HUES6 (cell line): ENCODE data around the gene CHST2.
"Not testable (repeated sequence)": the region's sequence is repeated elsewhere in the genome, so short reads cannot be mapped to it uniquely, and the experiment has no call there.

ENCODE experiments used
- H3K27ac ChIP-seq: 2 replicates; pipeline ENCODE4 v1.7.0; 2013; ENCODE audit warnings: low read depth, mild to moderate bottlenecking, low read length, inconsistent platforms
- H3K27me3 ChIP-seq: 2 replicates; pipeline ENCODE4 v1.6.1; 2013; ENCODE audit warnings: low read length; ENCODE audit not compliant: control insufficient read depth, insufficient read depth
- H3K36me3 ChIP-seq: 2 replicates; pipeline ENCODE4 v1.6.1; 2013; ENCODE audit warnings: low read length; ENCODE audit not compliant: control insufficient read depth, insufficient read depth
- H3K4me1 ChIP-seq: 2 replicates; pipeline ENCODE4 v1.6.1; 2013; ENCODE audit warnings: low read length; ENCODE audit not compliant: control insufficient read depth, insufficient read depth
- H3K4me3 ChIP-seq: 2 replicates; pipeline ENCODE4 v1.5.1; 2013; ENCODE audit warnings: low read depth, low read length
- H3K9ac ChIP-seq: one replicate; pipeline ENCODE4 v1.6.1; 2013; ENCODE audit warnings: mild to moderate bottlenecking, low read length
- H3K9me3 ChIP-seq: 2 replicates; pipeline ENCODE4 v1.6.1; 2013; ENCODE audit warnings: low read depth, low read length; ENCODE audit not compliant: control insufficient read depth, insufficient read depth

CHST2 gene, protein sequence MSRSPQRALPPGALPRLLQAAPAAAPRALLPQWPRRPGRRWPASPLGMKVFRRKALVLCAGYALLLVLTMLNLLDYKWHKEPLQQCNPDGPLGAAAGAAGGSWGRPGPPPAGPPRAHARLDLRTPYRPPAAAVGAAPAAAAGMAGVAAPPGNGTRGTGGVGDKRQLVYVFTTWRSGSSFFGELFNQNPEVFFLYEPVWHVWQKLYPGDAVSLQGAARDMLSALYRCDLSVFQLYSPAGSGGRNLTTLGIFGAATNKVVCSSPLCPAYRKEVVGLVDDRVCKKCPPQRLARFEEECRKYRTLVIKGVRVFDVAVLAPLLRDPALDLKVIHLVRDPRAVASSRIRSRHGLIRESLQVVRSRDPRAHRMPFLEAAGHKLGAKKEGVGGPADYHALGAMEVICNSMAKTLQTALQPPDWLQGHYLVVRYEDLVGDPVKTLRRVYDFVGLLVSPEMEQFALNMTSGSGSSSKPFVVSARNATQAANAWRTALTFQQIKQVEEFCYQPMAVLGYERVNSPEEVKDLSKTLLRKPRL

DNA sequence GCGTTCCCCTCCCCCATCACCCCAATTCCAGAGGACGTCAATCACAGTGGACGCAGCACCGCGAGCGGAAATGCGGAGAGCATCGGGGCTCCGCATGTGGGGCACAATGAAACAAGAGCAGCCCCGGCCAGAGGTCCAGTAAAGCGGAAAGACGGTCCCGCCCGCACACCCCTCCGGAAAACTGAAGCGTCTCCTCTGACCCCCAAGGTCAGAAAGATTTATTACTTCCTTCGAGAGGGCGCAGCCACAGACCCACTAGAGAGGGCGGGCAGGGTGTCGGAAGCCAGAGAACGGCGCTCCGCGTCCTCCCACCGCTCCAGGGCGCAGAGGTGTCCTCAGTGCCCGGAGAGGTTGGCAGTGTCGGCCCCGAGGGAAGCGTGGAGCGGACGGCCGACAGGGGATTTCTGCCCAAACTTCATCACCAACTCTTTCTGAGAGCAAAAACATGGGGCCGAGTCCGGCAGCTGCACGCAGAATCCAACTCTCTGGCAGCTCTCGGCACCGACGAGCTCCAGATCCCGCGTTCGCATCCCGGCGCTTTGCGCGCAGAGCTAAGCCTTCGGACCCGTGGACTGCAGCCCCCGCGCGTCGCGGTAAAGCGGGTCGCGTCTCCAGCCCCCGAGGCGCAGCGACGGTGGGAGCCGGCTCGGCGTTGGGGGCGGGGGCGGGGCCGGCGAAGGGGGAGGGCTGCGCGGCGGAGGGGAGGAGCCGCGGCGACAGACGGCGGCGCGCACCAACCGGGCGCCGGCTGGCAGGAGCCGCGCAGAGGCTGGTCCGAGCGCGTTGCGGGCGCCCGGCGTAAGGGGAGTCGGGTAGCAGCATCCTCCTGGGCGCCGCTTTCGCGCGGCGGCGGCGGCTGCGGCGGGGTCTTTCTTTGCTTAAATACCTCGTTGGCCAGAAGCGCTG is at the start of gene CHST2:
Gene CHST2 (plus strand): TSS at position 763 of the 906 bp plus-strand sequence. CDS start 1,046 bp downstream, outside the sequence.
- Histone ChIP-seq H3K36me3 (peaks cover 13% of the 10 kb centered on the region), H3K9ac (peak within 1 kb of the TSS; percentile 94), H3K27ac (peak within 1 kb of the TSS; percentile 83; the same call in 1 of the 2 replicates), H3K4me3 (peak within 1 kb of the TSS; percentile 96), H3K9me3 (no peaks in the 10 kb centered on the region), H3K27me3 (peaks cover 18% of the 10 kb centered on the region), H3K4me1 (peaks cover 13% of the 10 kb centered on the region; the same call in 1 of the 2 replicates)

DNA sequence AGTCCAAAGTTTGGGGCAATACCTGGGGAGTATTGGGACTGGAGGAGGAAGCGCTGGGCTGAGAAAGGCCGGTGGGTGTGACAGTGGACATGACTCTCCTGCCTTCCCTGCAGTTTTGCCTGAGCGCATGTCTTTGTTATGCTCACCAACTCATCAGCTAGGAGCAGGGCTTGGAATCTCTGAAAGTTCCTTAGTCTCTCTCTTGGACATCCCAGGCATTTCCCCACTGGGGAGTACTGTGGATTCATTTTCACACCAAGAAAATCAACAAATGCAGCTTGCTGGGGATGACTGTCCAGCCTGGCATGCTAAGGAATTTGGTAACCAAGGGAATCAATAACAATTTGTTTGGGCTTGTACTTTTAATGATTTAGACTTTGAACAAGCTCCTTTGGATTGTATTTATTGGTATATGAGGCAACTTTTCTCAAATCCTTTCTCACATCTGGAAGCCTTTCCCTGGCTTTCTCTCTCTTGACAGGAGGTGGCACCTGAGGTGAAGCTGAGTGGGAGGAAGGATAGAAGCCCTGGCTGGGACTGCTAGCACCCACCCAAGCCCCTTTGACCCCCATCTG is 48.5 kb upstream of the CHST2 start:
- Histone ChIP-seq H3K4me3 (peak overlapping the region; percentile 42; the same call in 1 of the 2 replicates), H3K27ac (peak overlapping the region; percentile 84; the same call in 1 of the 2 replicates), H3K9ac (peak overlapping the region; percentile 93), H3K36me3 (no peaks in the 10 kb centered on the region), H3K4me1 (peaks cover 50% of the 10 kb centered on the region), H3K27me3 (no peaks in the 10 kb centered on the region), H3K9me3 (no peaks in the 10 kb centered on the region)

DNA sequence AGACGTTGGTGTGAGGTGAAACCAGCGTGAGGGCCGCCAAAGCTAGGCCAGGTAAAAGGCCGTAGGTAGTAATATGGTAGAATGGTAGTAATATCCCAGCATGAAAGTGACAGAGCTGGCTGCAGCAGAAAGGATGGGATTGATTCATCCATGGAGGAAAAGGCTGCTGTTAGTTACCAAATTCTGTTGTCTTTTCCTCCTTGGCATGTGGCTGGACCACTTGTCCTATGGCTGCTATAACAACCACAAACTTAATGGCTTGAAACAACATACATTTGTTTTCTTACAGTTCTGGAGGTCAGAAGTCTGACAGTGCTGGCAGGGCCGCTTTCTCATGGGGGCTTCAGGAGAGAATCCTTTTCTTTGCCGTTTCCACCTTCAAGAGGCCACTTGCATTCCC is 47.8 kb upstream of the CHST2 start:
- Histone ChIP-seq H3K36me3 (no peaks in the 10 kb centered on the region), H3K4me1 (peaks cover 50% of the 10 kb centered on the region), H3K27ac (peak overlapping the region; percentile 84; the same call in 1 of the 2 replicates), H3K4me3 (peak overlapping the region; percentile 42; the same call in 1 of the 2 replicates), H3K27me3 (no peaks in the 10 kb centered on the region), H3K9me3 (no peaks in the 10 kb centered on the region), H3K9ac (peak overlapping the region; percentile 93)

DNA sequence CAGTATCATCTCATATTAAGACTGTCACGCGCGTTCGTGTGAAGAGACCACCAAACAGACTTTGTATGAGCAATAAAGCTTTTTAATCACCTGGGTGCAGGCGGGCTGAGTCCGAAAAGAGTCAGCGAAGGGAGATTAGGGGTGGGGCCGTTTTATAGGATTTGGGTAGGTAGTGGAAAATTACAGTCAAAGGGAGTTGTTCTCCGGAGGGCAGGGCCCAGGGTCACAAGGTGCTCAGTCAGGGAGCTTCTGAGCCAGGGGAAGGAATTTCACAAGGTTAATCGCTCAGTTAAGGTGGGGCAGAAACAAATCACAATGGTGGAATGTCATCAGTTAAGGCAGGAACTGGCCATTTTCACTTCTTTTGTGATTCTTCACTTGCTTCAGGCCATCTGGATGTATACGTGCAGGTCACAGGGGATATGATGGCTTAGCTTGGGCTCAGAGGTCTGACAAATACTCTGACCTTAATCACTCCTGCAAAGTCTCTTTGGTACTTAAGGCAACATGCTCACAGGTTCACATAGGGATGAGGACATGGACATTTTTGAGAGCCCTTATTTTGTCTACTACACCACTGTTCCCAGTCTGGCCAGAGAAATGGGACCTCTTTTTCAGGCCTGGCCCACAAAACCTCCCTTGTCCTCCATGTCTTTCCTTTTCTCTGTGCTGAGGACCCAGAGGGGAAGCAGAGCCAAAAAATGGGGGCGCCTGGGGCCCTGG is 47.1 kb upstream of the CHST2 start:
- H3K27me3 ChIP-seq, H3K36me3 ChIP-seq, H3K9me3 ChIP-seq: not testable (repeated sequence)
- peak overlapping the region; percentile 84; the same call in 1 of the 2 replicates for H3K27ac ChIP-seq
- H3K4me1 ChIP-seq = peaks cover 50% of the 10 kb centered on the region
- H3K4me3 ChIP-seq = peak overlapping the region; percentile 42; the same call in 1 of the 2 replicates
- peak overlapping the region; percentile 93 for H3K9ac ChIP-seq

GRCh38 chr3:143073541-143073940 is 46.0 kb upstream of the CHST2 start:
- H3K9me3 ChIP-seq, H3K4me3 ChIP-seq, H3K27me3 ChIP-seq, H3K36me3 ChIP-seq, H3K9ac ChIP-seq: not testable (repeated sequence)
- peak overlapping the region; percentile 81; the same call in 1 of the 2 replicates for H3K27ac ChIP-seq
- peaks cover 39% of the 10 kb centered on the region for H3K4me1 ChIP-seq

DNA sequence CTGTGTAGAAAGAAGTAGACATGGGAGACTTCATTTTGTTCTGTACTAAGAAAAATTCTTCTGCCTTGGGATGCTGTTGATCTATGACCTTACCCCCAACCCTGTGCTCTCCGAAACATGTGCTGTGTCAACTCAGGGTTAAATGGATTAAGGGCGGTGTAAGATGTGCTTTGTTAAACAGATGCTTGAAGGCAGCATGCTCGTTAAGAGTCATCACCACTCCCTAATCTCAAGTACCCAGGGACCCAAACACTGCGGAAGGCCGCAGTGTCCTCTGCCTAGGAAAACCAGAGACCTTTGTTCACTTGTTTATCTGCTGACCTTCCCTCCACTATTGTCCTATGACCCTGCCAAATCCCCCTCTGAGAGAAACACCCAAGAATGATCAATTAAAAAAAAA is 45.6 kb upstream of the CHST2 start:
- H3K27me3 ChIP-seq, H3K9ac ChIP-seq: not testable (repeated sequence)

GRCh38 chr3:143078883-143079282 is 40.7 kb upstream of the CHST2 start:
- Histone ChIP-seq H3K4me1 (peaks cover 11% of the 10 kb centered on the region; the same call in 1 of the 2 replicates), H3K9ac (no peak overlapping the region), H3K27me3 (no peaks in the 10 kb centered on the region), H3K4me3 (no peak overlapping the region), H3K9me3 (peaks cover 3% of the 10 kb centered on the region; the same call in 1 of the 2 replicates), H3K27ac (no peak overlapping the region), H3K36me3 (no peaks in the 10 kb centered on the region)

More for the DNA sequence above, 45.6 kb upstream of the CHST2 start:
- H3K4me3 ChIP-seq, H3K36me3 ChIP-seq, H3K9me3 ChIP-seq, H3K27ac ChIP-seq: not testable (repeated sequence)
- peaks cover 41% of the 10 kb centered on the region for H3K4me1 ChIP-seq

- Histone ChIP-seq H3K27me3 (no peaks in the 10 kb centered on the region), H3K9me3 (peaks cover 16% of the 10 kb centered on the region), H3K4me3 (no peak overlapping the region), H3K9ac (no peak overlapping the region), H3K4me1 (0 out of 2 replicates have a peak, but pooled peaks cover 4% of the 10 kb centered on the region), H3K36me3 (no peaks in the 10 kb centered on the region), H3K27ac (no peak overlapping the region)
These were observed 39.4 kb upstream of the CHST2 start for GRCh38 chr3:143080196-143080595.

- Histone ChIP-seq H3K9ac (no peak overlapping the region), H3K27ac (no peak overlapping the region), H3K36me3 (no peaks in the 10 kb centered on the region), H3K27me3 (no peaks in the 10 kb centered on the region), H3K4me3 (no peak overlapping the region), H3K4me1 (0 out of 2 replicates have a peak, but pooled peaks cover 4% of the 10 kb centered on the region), H3K9me3 (peaks cover 17% of the 10 kb centered on the region)
These were observed 38.2 kb upstream of the CHST2 start for GRCh38 chr3:143081365-143081764.
